GM06990 (cell line): ENCODE data around the gene SLCO4C1.

ENCODE experiments used
- DNase-seq: peaks from one replicate; pipeline ENCODE4 v3.0.0-alpha.2; 2011; ENCODE audit not compliant: insufficient read length; ENCODE audit errors: extremely low read depth
- H3K27me3 ChIP-seq: replicated peaks from 2 replicates; pipeline ENCODE4 v1.6.0; 2011; ENCODE audit warnings: low read length; ENCODE audit not compliant: control insufficient read depth, insufficient read depth
- H3K36me3 ChIP-seq: 2 replicates; pipeline ENCODE4 v1.5.1; 2011; ENCODE audit warnings: low read length; ENCODE audit not compliant: control insufficient read depth, insufficient read depth
- H3K4me3 ChIP-seq: replicated peaks from 2 replicates; pipeline ENCODE4 v1.5.1; 2011; ENCODE audit warnings: low read depth, mild to moderate bottlenecking, control low read depth, low read length
- TF ChIP-seq, protein P1 (sequence below): IDR thresholded peaks from 2 replicates; pipeline ENCODE4 v1.5.1; 2011; ENCODE audit warnings: low read length, control low read depth, mild to moderate bottlenecking, inconsistent platforms; ENCODE audit not compliant: insufficient read depth, poor library complexity, severe bottlenecking

SLCO4C1 gene

DNA sequence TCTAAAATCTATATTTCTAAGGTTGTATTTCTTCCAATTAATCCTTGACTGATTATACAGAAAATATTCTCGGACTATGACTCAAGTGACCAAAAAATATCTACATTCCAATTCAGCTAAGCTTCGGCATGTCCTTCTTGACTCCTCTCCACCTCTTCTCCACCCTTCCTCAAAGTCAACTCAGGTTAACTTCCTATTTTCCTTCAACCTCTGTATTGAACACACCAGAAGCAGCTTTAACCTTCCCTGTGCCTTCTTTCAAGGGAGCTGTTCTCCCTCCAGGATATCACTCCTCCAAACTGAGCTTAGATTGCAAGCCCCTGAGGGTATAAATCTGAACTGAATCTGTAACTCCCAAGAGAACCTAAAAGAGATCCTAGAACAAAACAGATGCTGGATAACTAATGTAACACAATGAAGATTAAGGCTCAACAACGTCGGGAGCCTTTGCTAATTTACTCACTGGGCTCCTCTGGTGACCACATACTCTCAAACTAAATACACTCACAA is 1.1 kb downstream of the SLCO4C1 start:
- H3K36me3 ChIP-seq = no peaks in the 10 kb centered on the region
- H3K27me3 ChIP-seq = no peaks in the 10 kb centered on the region
- no peak for DNase-seq
- TF ChIP-seq, protein P1, sequence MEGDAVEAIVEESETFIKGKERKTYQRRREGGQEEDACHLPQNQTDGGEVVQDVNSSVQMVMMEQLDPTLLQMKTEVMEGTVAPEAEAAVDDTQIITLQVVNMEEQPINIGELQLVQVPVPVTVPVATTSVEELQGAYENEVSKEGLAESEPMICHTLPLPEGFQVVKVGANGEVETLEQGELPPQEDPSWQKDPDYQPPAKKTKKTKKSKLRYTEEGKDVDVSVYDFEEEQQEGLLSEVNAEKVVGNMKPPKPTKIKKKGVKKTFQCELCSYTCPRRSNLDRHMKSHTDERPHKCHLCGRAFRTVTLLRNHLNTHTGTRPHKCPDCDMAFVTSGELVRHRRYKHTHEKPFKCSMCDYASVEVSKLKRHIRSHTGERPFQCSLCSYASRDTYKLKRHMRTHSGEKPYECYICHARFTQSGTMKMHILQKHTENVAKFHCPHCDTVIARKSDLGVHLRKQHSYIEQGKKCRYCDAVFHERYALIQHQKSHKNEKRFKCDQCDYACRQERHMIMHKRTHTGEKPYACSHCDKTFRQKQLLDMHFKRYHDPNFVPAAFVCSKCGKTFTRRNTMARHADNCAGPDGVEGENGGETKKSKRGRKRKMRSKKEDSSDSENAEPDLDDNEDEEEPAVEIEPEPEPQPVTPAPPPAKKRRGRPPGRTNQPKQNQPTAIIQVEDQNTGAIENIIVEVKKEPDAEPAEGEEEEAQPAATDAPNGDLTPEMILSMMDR = no peak
- H3K4me3 ChIP-seq = no peak overlapping the region

DNA sequence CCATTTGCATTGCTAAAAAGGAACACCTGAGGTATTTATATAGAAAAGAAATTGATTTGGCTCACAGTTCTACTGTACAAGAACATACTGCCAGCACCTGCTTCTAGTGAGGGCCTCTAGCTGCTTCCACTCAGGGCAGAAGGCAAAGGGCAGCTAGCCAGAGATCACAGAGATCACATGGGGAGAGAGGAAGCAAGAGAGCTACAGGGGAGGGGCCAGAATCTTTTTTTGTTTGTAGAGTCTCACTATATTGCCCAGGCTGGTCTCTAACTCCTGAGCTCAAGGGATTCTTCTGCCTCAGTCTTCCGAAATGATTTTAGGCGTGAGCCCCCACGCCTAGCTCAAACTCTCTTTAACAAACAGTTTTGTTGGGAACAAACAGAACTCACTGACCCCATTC is 6.1 kb downstream of the SLCO4C1 start:
- no peak for DNase-seq
- no peaks in the 10 kb centered on the region for H3K27me3 ChIP-seq
- TF ChIP-seq, protein P1 = no peak
- H3K36me3 ChIP-seq = no peaks in the 10 kb centered on the region
- no peak overlapping the region for H3K4me3 ChIP-seq

DNA sequence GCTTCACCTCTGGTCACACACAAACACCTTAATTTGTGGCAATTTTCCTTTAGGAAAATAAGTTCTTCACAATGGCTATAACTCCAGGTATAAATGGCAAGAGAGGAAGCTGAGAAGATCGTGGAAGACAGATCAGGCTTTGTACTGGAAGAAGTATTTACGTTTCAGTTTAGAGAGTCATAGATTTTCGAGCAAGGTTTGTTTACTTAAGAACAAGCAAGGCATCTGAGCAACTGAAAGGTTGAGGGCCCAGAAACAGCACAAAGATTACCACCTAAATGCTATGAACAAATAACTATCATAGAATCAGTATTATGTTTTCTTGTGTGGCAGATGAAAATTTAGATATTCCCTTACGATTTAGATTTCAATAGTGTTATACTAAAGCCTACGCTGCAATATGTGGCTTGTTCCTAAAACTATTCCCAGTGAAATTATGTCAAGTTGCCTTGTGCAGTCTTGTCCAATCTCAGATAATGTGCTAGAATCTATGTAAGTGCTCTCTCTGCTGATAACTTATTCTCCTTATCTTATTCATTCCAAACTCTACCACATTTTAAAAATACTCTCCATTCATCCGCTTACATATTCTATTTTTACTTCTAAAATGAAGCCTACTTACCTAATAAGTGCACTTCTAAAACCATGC is 6.7 kb downstream of the SLCO4C1 start:
- no peak for DNase-seq
- TF ChIP-seq, protein P1 = no peak
- H3K36me3 ChIP-seq = no peaks in the 10 kb centered on the region
- H3K4me3 ChIP-seq = no peak overlapping the region
- no peaks in the 10 kb centered on the region for H3K27me3 ChIP-seq

DNA sequence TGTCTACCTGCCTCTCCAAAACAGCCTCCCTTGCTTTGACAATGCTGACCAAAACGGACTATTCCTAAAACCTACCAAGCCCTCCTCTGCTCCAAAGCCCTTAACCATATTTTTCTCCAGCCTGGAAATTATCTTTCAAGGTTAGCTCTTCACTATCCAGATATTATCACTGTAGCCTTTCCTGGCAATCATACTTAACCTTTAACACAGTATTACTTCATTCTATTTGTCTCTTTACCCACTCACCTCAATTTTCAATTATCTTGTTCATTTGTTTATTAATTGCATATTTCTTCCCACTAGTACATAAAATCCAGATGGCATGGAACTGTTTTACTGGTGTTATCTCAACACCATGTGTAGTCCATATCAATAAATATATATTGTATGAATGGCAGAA is 7.5 kb downstream of the SLCO4C1 start:
- H3K36me3 ChIP-seq = no peaks in the 10 kb centered on the region

DNA sequence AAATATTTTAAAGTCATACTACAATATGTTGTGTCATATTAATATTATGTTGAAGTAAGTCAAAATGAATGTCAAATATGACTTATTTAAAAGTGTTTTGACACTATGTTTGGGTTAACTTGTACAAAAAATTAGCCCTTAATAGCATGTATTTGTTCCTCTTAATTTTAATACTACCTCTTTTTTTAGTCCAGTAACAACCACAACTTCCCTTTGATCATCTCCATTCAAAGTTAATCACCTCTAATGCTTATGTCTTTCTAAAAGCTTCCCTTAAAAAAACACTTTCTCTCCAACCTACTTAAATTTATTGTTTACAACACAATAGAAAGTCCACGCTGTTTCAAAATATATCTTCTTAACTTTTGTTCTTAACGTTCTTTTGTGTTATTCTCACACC is 9.6 kb downstream of the SLCO4C1 start:
- no peak for DNase-seq
- H3K4me3 ChIP-seq = no peak overlapping the region
- no peaks in the 10 kb centered on the region for H3K36me3 ChIP-seq
- TF ChIP-seq, protein P1 = no peak
- no peaks in the 10 kb centered on the region for H3K27me3 ChIP-seq

More for the DNA sequence above, 7.5 kb downstream of the SLCO4C1 start:
- TF ChIP-seq, protein P1 = no peak
- Histone ChIP-seq H3K27me3 (no peaks in the 10 kb centered on the region), H3K4me3 (no peak overlapping the region)
- no peak for DNase-seq

DNA sequence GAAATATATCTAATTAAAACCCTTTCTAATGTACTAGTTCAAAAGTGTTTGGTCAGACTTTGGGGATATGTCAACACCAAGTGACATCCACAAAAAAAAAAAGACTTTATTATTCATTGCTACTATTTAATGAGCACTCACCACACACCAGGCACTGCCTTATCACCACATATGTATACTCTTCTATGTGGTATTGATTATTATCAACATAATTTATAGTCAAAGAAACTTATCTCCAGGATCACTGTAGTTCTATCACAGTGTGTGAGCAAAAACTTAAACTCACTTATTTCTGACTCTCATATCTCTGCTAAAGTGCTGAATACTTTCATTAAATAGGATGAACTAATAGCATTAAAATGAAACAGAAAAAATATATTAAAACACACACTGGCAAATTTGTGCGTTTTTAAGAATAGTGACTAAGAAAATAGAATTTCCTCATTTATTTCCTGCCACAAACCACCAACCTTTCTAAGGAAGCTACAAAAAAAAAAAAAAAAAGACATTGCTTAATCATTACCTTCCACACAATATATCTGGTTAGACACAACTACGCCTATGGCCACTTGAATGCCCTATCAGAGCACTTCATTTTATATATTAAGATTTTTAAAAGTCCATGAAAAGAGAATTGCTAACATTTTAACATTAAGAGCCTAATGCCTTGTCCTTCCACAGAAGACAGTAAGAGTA is 12.8 kb downstream of the SLCO4C1 start:
- TF ChIP-seq, protein P1 = no peak
- no peak for DNase-seq
- Histone ChIP-seq H3K4me3 (no peak overlapping the region), H3K36me3 (no peaks in the 10 kb centered on the region), H3K27me3 (no peaks in the 10 kb centered on the region)
